ENCODE measurements around the gene SLC26A2.

The SLC26A2 gene

DNA sequence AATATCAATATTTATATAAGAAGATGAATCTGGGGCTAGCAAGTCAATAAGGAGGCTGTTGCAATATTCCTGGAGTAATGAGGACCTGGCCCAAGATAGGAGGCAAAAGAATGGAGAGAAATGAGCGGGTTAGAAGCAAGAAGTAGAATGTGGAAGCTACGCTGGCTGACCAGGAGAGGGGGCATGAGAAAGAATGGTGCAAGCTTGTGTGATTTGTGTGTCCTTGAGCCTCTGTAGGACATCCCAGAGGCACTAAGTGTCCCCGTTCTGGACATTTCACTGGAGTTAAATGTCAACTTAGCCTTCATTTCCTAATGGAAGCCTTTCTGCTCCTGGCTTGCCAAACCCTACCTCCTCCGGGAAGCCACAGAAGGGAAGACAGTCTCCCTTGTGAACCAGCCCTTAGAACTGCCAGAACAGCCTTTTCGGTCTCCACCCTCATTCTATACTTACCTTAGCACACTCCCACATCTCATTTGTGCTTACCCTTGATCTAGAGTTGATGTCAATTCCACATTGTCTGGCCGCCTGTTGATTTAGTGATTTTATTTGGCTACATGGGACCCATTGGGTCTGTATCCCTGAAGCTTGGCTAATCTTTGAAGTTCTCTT is 9.3 kb upstream of the SLC26A2 start:
- Histone ChIP-seq H3K9me3 (no peaks in the 10 kb centered on the region), H3K4me1 (no peaks in the 10 kb centered on the region), H3K4me3 (no peak overlapping the region), H3K27me3 (no peaks in the 10 kb centered on the region), H3K27ac (no peak overlapping the region), H3K36me3 (no peaks in the 10 kb centered on the region)
- no peak for DNase-seq
- intact Hi-C loops (cut with DNase I; ENCODE audit: low total_unique reads): no loop called here
- TF ChIP-seq, protein P1, sequence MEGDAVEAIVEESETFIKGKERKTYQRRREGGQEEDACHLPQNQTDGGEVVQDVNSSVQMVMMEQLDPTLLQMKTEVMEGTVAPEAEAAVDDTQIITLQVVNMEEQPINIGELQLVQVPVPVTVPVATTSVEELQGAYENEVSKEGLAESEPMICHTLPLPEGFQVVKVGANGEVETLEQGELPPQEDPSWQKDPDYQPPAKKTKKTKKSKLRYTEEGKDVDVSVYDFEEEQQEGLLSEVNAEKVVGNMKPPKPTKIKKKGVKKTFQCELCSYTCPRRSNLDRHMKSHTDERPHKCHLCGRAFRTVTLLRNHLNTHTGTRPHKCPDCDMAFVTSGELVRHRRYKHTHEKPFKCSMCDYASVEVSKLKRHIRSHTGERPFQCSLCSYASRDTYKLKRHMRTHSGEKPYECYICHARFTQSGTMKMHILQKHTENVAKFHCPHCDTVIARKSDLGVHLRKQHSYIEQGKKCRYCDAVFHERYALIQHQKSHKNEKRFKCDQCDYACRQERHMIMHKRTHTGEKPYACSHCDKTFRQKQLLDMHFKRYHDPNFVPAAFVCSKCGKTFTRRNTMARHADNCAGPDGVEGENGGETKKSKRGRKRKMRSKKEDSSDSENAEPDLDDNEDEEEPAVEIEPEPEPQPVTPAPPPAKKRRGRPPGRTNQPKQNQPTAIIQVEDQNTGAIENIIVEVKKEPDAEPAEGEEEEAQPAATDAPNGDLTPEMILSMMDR (IDR thresholded peaks at IDR 0.05): no peak

DNA sequence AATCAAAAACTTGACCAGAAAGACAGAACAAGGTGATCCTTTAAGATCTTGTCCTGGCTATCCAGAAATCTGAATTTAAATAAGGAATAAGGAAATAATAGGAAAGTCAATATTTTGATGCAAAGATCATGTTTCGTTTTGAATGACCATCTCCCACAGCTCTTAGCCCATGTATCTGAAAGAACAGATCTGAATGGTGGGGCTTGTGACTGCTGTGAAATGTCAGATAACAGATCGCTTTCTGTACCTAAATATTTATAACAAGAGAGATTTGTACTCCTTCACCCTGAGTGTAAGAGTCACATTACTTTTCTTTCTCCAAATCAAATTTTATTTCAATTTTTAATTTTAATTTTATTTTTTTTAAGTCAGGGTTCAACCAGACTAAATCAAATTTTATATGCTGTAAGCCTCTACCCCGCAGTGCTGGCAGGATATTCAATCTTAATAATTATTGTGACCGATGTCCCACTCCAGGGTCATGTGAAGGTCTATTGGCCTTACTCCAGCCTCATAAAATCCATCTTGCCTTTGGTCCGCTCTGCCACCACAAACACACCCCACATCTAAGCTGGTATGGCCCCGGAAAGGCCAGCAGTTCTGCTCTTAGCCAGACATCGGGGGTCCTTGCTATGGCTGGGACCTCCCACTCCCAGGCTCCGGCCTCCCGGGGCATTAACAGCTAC is 7.0 kb upstream of the SLC26A2 start:
- intact Hi-C loops (cut with DNase I; ENCODE audit: low total_unique reads): no loop called here
- H3K36me3 ChIP-seq: no peaks in the 10 kb centered on the region
- no peak overlapping the region for H3K4me3 ChIP-seq
- TF ChIP-seq, protein P1 (IDR thresholded peaks at IDR 0.05): no peak
- H3K27me3 ChIP-seq: no peaks in the 10 kb centered on the region
- H3K9me3 ChIP-seq: no peaks in the 10 kb centered on the region
- H3K27ac ChIP-seq: no peak overlapping the region
- DNase-seq: no peak
- H3K4me1 ChIP-seq: no peaks in the 10 kb centered on the region

DNA sequence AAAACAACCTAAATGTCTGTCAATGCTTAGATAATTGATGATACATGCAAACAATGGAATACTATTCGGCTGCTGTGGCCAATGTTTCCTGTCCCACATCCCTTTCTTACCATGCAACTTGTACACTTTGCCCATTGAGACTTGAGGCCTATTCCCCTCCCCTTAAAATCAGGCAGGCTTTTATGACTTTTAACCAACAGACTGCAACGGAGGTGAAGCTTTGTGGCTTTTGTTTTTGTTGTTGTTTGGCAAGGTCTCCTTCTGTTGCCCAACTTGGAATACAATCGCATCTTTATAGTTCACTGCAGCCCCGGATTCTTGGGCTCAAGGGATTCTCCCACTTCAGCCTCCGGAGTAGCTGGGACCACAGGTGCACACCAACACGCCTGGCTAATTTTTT is 5.8 kb upstream of the SLC26A2 start:
- H3K4me1 ChIP-seq: peaks cover 0 to 8% (median 5%) of the 10 kb centered on the region in 4 donors
- no peak for DNase-seq
- intact Hi-C loops (cut with DNase I; ENCODE audit: low total_unique reads): no loop called here
- no peaks in the 10 kb centered on the region for H3K27me3 ChIP-seq
- TF ChIP-seq, protein P1 (IDR thresholded peaks at IDR 0.05): no peak
- no peak overlapping the region for H3K27ac ChIP-seq
- no peaks in the 10 kb centered on the region for H3K9me3 ChIP-seq
- H3K36me3 ChIP-seq: no peaks in the 10 kb centered on the region
- no peak overlapping the region for H3K4me3 ChIP-seq

DNA sequence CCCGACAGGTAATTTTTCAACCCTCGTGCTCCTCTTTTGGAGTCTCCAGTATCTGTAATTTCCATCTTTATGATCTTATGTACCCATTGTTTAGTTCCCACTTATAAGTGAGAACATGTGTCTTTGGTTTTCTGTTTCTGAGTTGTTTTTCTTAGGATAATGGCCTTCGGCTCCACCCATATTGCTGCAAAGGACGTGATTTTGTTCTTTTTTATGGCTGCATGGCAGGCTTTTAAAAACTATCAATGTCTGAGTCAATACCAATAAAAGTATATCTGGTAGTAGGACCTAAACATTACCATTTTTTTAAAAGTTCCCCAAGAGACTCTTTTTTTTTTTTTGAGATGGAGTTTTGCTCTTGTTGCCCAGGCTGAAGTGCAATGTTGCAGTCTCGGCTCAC is 3.9 kb upstream of the SLC26A2 start:
- H3K27ac ChIP-seq: no peak overlapping the region
- H3K27me3 ChIP-seq: no peaks in the 10 kb centered on the region
- TF ChIP-seq, protein P1 (IDR thresholded peaks at IDR 0.05): no peak
- no peak for DNase-seq
- intact Hi-C loops (cut with DNase I; ENCODE audit: low total_unique reads): no loop called here
- H3K4me1 ChIP-seq: peaks cover 0 to 18% (median 10%) of the 10 kb centered on the region in 4 donors
- H3K4me3 ChIP-seq: no peak overlapping the region
- H3K36me3 ChIP-seq: no peaks in the 10 kb centered on the region
- no peaks in the 10 kb centered on the region for H3K9me3 ChIP-seq

DNA sequence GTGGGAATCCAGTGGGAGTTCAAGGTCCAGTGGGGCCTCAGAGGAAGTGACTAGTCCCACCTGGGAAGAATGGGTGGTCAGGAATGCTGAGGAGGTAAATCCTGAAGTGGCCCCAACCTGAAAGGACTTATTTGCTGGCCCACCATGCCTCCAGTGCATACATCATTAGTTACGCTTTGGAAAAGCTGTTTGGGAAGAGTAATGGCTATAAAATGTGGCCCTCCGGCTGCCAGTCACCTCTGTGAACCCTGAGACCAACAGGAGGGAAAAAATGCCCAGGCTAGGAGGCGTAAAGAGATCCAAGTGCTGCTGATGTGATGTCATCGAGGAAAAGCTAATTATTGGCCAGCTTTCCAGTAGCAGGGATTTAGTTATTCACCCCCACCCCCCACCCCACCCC is 2.7 kb upstream of the SLC26A2 start:
- intact Hi-C loops (cut with DNase I; ENCODE audit: low total_unique reads): no loop called here
- no peaks in the 10 kb centered on the region for H3K27me3 ChIP-seq
- H3K4me3 ChIP-seq: no peak overlapping the region
- H3K4me1 ChIP-seq: peaks cover 0 to 27% (median 11%) of the 10 kb centered on the region in 4 donors
- TF ChIP-seq, protein P1 (IDR thresholded peaks at IDR 0.05): no peak
- DNase-seq: no peak
- H3K36me3 ChIP-seq: no peaks in the 10 kb centered on the region
- H3K9me3 ChIP-seq: no peaks in the 10 kb centered on the region
- H3K27ac ChIP-seq: no peak overlapping the region
